Stimulated activated CD4-positive, alpha-beta T cell treated with anti-CD3 and anti-CD28 coated beads, Interleukin-4, amount 100 ng/mL, for 24 hours (primary cell): ENCODE results near the gene MPZL1.

Experiments used
- DNase-seq: peaks from one replicate; pipeline ENCODE4 v3.0.0-alpha.2; 2020

The MPZL1 gene

GRCh38 chr1:167721617-167722151 lies at the start of gene MPZL1:
Gene MPZL1 (plus strand): TSS chr1:167721982. CDS start chr1:167722152, 170 bp downstream.
- DNase-seq = peak; percentile 94

GRCh38 chr1:167672831-167673230 lies 49.0 kb upstream of the MPZL1 start:
- DNase-seq = no peak

- no peak for DNase-seq
Observed at GRCh38 chr1:167673265-167673664, 48.5 kb upstream of the MPZL1 start.

- no peak for DNase-seq
Observed at GRCh38 chr1:167674156-167674555, 47.6 kb upstream of the MPZL1 start.

GRCh38 chr1:167675440-167675839 lies 46.3 kb upstream of the MPZL1 start:
- no peak for DNase-seq

DNA sequence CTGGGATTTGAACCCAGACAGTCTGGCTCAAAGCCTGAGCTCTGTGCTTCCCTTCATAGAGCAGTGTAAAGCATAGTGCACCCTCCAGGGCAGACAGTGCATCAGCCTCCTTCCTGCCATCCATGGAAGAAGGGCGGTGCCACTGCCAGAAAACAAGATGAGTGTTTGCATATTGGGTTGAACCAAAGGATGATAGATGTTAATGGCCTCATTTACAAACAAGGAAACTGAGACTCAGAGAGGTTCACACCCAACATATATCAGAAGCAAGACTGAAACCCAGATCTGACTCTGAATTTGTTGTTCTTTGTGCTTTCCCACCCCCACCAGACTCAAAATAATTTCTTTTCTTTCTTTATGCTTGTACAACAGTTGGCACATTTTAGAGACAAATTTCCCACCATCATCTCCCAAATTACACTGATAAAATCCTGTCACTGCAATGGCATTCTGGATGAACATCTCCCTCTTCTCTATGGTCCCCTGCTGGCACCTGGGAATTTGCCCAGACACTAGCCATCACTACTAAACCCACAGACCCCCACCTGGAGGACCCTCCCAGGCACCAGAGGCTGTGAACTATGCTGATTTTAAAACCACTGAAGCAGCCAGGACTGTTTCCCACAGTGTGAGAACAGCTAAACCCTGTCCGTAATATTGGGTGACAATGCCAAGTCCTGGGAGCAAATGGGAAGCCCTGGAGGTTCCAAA lies 45.4 kb upstream of the MPZL1 start:
- no peak for DNase-seq

DNA sequence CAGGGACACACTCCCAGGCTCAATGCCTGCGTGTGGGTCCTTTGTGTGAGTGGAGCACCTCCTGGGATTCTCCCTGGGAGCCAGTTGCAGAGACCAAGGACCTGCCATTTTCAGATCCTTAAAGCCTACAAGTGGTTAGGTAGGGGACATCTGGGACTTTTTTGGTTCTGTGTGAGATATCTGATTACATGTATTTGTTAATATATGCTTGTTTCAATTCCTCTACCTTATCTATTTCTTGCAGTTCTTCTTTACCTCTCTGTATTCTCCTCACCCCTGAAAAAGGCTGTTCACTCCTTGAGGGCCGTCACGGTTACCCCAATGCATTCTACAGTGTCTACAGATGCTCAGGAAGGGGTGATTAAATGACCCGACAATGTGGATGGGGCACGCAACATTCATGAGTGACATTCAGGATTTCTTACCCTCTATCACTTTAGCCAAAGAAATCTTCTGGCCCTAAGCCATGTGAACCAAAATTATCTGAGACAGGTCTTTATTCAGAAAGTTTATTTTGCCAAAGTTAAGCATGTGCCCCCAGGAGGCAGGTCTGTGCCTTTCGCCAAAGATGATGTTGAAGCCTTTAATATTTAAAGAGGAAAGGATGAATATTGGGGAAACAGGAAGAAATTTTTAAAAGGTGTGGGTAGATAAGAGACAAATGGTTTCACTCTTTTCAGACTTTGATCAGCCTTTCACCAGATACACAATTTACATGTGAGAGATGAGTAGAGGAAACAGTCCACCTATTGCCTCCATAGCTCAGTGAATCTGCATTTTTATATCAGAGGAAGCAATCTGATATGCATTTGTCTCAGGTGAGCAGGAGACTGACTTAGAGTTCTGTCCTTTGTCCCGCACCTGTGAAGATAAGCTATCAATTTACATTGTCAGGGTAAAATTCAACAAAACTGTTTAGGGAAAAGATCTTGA lies 44.6 kb upstream of the MPZL1 start:
- no peak for DNase-seq

GRCh38 chr1:167678422-167678821 lies 43.4 kb upstream of the MPZL1 start:
- no peak for DNase-seq

GRCh38 chr1:167678838-167679237 lies 42.9 kb upstream of the MPZL1 start:
- DNase-seq = no peak

DNA sequence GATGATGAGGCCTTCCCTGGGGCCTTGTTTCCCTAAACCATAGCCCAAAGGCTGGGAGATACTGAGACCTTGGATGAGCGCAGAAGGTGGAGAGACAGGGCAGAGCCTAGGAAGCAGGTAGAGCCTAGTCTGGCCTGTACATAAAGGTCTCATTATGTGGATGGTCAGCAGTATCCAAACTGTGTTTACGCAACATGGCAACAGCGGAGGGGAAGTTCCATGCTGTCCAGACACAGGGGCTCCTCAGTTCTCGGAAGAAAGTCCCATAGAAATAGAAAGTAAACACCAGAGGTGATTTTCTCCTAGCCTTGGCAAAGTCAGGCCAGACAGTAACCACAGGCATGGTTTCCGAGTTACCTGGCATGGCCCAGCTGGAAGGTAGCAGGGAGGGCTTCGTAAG lies 42.1 kb upstream of the MPZL1 start:
- DNase-seq = no peak

GRCh38 chr1:167681024-167681423 lies 40.8 kb upstream of the MPZL1 start:
- DNase-seq = no peak

- no peak for DNase-seq
Observed at GRCh38 chr1:167681451-167682098, 40.2 kb upstream of the MPZL1 start.

- DNase-seq = no peak
Observed at GRCh38 chr1:167683226-167683625, 38.6 kb upstream of the MPZL1 start.

- no peak for DNase-seq
Observed at GRCh38 chr1:167683641-167684502, 37.9 kb upstream of the MPZL1 start.

DNA sequence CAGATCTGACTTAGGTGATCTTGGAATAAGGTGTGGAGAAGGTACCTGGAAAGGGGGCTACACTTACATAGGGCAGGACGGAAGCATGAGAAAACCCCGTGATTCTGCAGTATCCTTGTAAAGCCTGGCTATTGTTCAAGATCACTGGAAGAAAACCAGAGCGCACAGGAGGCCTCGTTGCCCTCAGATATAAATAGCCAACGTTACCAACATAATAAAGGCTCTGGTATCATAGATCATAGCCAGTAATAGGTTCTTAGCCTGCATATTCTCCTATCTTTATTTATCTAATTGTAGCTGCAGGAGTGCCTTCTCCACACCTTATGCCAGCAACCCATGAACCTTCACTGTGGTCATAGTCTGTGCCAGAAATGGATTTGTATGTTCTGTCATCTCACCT lies 35.9 kb upstream of the MPZL1 start:
- no peak for DNase-seq

- peak; percentile 89 for DNase-seq
Observed at GRCh38 chr1:167687919-167688519, 33.8 kb upstream of the MPZL1 start.

GRCh38 chr1:167689567-167689920 lies 32.2 kb upstream of the MPZL1 start:
- no peak for DNase-seq

GRCh38 chr1:167690053-167690452 lies 31.7 kb upstream of the MPZL1 start:
- no peak for DNase-seq

- no peak for DNase-seq
Observed at GRCh38 chr1:167693425-167694045, 28.2 kb upstream of the MPZL1 start.

DNA sequence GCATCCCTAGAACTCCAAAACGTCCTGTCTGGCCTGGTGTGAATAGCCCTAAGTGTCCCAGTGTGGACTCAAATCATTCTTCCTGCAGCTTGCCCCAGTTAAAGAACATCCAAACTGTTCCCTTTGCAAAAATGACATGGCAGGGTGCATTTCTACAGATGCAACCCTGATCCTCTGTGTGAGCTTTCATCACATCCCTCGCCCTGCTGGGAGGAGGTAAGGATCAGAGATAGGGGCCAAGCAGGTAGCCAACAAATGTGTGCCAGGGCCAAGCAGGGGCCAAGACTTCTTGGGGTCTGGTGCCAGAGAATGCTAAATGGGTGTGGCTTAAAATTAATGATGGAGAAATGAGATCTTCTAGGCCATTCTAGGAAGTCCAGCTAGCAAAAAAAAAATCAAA lies 27.1 kb upstream of the MPZL1 start:
- DNase-seq = no peak

- DNase-seq = no peak
Observed at GRCh38 chr1:167695147-167695546, 26.6 kb upstream of the MPZL1 start.
